GM12878 (cell line): ENCODE measurements around the gene TRPC1. TPM values are rescaled to one million over a fixed set of nuclear protein-coding genes. Genes with fewer than 3 reads are reported as not detected.

Experiments
- ATAC-seq: fragments of 200-7000 bp; cut with Tn5 transposase; 3 replicates; pipeline ENCODE4 v1.9.1; 2020; ENCODE audit warnings: mild to moderate bottlenecking, moderate library complexity
- BruUV-seq: library from RNA; stranded (reverse); fragments of 400-500 nt; replicated peaks from 2 replicates; lab custom pipeline; 2021; lab: Mats Ljungman, UMichigan
- CTCF ChIA-PET: fragments of 300-600 bp; sonication (Branson Sonifier 250); formaldehyde crosslinking; extraction: SDS; loops from one replicate; lab custom pipeline; 2021; ENCODE audit warnings: inconsistent platforms; lab: Yijun Ruan, JAX
- POLR2A ChIA-PET: fragments of 350-600 bp; formaldehyde crosslinking; extraction: SDS; loops from one replicate; lab custom pipeline; 2021; ENCODE audit warnings: inconsistent platforms; lab: Charles Lee
- RAD21 ChIA-PET: fragments of 300-600 bp; sonication (Branson Sonifier 250); formaldehyde crosslinking; loops from one replicate; lab custom pipeline; 2023; ENCODE audit warnings: antibody characterized with exemption; ENCODE audit not compliant: unreplicated experiment; lab: Charles Lee
- SMC1A ChIA-PET: fragments of 300-600 bp; sonication (Branson Sonifier 250); formaldehyde crosslinking; loops from one replicate; lab custom pipeline; 2023; ENCODE audit not compliant: unreplicated experiment, uncharacterized antibody; lab: Charles Lee
- DNase-seq: peaks from one replicate; pipeline ENCODE4 v3.0.0-alpha.2; 2011; ENCODE audit warnings: low read depth, low spot score
- FAIRE-seq: peaks from 3 replicates; lab custom pipeline; 2011; peaks lifted over from hg19 to GRCh38; lab: Jason Lieb, UNC
- H2AFZ ChIP-seq: 2 replicates; pipeline ENCODE4 v1.6.0; 2011; ENCODE audit warnings: low read depth, low read length, control low read depth; ENCODE audit not compliant: control insufficient read depth
- H3K27ac ChIP-seq: 2 replicates; pipeline ENCODE4 v1.5.1; 2011; ENCODE audit warnings: control low read depth; ENCODE audit not compliant: control insufficient read depth, insufficient read depth
- H3K27me3 ChIP-seq, 2 experiments: replicated peaks in 1 of 2; 2 replicates each; pipeline versions ENCODE4 v1.6.0 to v1.6.1; 2011; ENCODE audit warnings: low read length in 1 of 2; ENCODE audit not compliant: control insufficient read depth in 2 of 2, insufficient read depth in 2 of 2
- H3K36me3 ChIP-seq, 2 experiments: 2 replicates each; pipeline ENCODE4 v1.5.1; 2011; ENCODE audit warnings: low read length in 1 of 2; ENCODE audit not compliant: control insufficient read depth in 2 of 2, insufficient read depth in 2 of 2
- H3K4me1 ChIP-seq: 2 replicates; pipeline ENCODE4 v1.6.1; 2011; ENCODE audit warnings: mild to moderate bottlenecking, low read length, moderate library complexity, mixed read lengths; ENCODE audit not compliant: control insufficient read depth, insufficient read depth
- H3K4me2 ChIP-seq: 2 replicates; pipeline ENCODE4 v1.6.0; 2011; ENCODE audit warnings: control low read depth; ENCODE audit not compliant: control insufficient read depth, insufficient read depth
- H3K4me3 ChIP-seq: fragments of 200-600 bp; sonication (generic); 2 replicates; pipeline ENCODE4 v1.5.1; 2016
- H3K79me2 ChIP-seq: 2 replicates; pipeline ENCODE4 v1.6.0; 2011; ENCODE audit warnings: low read length; ENCODE audit not compliant: control insufficient read depth, insufficient read depth
- H3K9ac ChIP-seq: 2 replicates; pipeline ENCODE4 v1.8.0; 2011; ENCODE audit warnings: low read length, control low read depth, mixed read lengths; ENCODE audit not compliant: control insufficient read depth, insufficient read depth
- H3K9me3 ChIP-seq: replicated peaks from 3 replicates; pipeline ENCODE4 v1.5.1; 2011; ENCODE audit warnings: mild to moderate bottlenecking, low read length; ENCODE audit not compliant: control insufficient read depth, insufficient read depth
- H4K20me1 ChIP-seq: 2 replicates; pipeline ENCODE4 v1.6.0; 2011; ENCODE audit not compliant: control insufficient read depth, insufficient read depth
- CBX5 ChIP-seq: sonication (generic); IDR thresholded peaks from 2 replicates; pipeline ENCODE4 v1.6.1; 2016; ENCODE audit warnings: low read depth, moderate library complexity, mild to moderate bottlenecking, inconsistent platforms
- CEBPZ ChIP-seq: fragments of 150-350 bp; IDR thresholded peaks from 2 replicates; pipeline ENCODE4 v1.6.1; 2016; ENCODE audit warnings: low read depth, low read length
- JUND ChIP-seq: IDR thresholded peaks from 2 replicates; pipeline ENCODE4 v1.6.1; 2012; ENCODE audit warnings: low read depth, mild to moderate bottlenecking, low read length, improper control_type of control experiment, moderate library complexity
- MEF2A ChIP-seq: IDR thresholded peaks from 2 replicates; pipeline ENCODE4 v1.6.1; 2011; ENCODE audit warnings: low read depth, mild to moderate bottlenecking, low read length, moderate library complexity; ENCODE audit not compliant: insufficient read depth
- MYC ChIP-seq: IDR thresholded peaks from 2 replicates; pipeline ENCODE4 v1.6.1; 2011; ENCODE audit warnings: mild to moderate bottlenecking, low read length, moderate library complexity, inconsistent platforms; ENCODE audit not compliant: insufficient read depth, insufficient replicate concordance, insufficient read length, severe bottlenecking
- NKRF ChIP-seq: fragments of 450-650 bp; conservative IDR thresholded peaks from 2 replicates; pipeline ENCODE4 v1.6.1; 2017; ENCODE audit warnings: mild to moderate bottlenecking, moderate library complexity
- RAD21 ChIP-seq: IDR thresholded peaks from 2 replicates; pipeline ENCODE4 v1.6.1; 2011; ENCODE audit warnings: mild to moderate bottlenecking, low read depth, low read length, moderate library complexity; ENCODE audit not compliant: insufficient read depth
- SMAD5 ChIP-seq: IDR thresholded peaks from 2 replicates; pipeline ENCODE4 v1.6.1; 2016; ENCODE audit warnings: antibody characterized with exemption, low read depth
- ZNF24 ChIP-seq: fragments of 450-650 bp; IDR thresholded peaks from 2 replicates; pipeline ENCODE4 v1.6.1; 2017; ENCODE audit warnings: antibody characterized with exemption, mild to moderate bottlenecking
- ZNF384 ChIP-seq: IDR thresholded peaks from 2 replicates; pipeline ENCODE4 v1.6.1; 2012; ENCODE audit warnings: low read depth, mild to moderate bottlenecking, low read length, improper control_type of control experiment, borderline replicate concordance
- ZZZ3 ChIP-seq: IDR thresholded peaks from 2 replicates; pipeline ENCODE4 v1.6.1; 2011; ENCODE audit warnings: low read depth; ENCODE audit not compliant: control insufficient read depth, insufficient read length
- WGBS: methylation state at CpG from one replicate; pipeline ENCODE4 v1.1.6; 2016; ENCODE audit warnings: low lambda C conversion rate; ENCODE audit not compliant: insufficient replicate concordance, insufficient coverage; ENCODE audit errors: missing lambda C conversion rate; 5-methylcytosine and 5-hydroxymethylcytosine counted together
- in situ Hi-C: fragments of 300-500 bp; cut with MboI; formaldehyde crosslinking; loops from 9 replicates; pipeline ENCODE4 v1.14.3; 2018; ENCODE audit warnings: mixed read lengths
- intact Hi-C: fragments of 100-400 bp; cut with micrococcal nuclease; formaldehyde crosslinking; loops from one replicate; pipeline ENCODE4 v1.14.2; 2022; ENCODE audit not compliant: unreplicated experiment
- polyA plus RNA-seq, 11 experiments: library from polyadenylated mRNA; depleted of rRNA in 4 of 11; unstranded in 6 of 11; stranded (reverse) in 5 of 11; fragments of >200 nt; fragmentation: Nextera tagmentation in 4 of 11; fragmentation: Illumina TruSeq in 1 of 11; extraction: Ambion mirVana in 4 of 11; extraction: Trizol in 1 of 11; gene quantifications; 1 replicate in 1 of 11; 2 replicates in 10 of 11; pipeline versions ENCODE4 v1.2.1 to v1.2.3, GENCODE V29; 2011 to 2016; ENCODE audit warnings: inconsistent platforms in 2 of 11, missing spikeins in 2 of 11, low read depth in 1 of 11
- total RNA-seq, 4 experiments: library from RNA; depleted of rRNA in 3 of 4; stranded (reverse); fragments of >200 nt in 3 of 4; fragmentation: Illumina TruSeq in 1 of 4; extraction: Trizol in 1 of 4; gene quantifications; 2 replicates each; pipeline versions ENCODE4 v1.2.1 to v1.2.3, GENCODE V29; 2013 to 2021

The TRPC1 gene
- total and polyA plus RNA-seq, 10 of the 15 experiments (the other 5 are each of a cell fraction or from before 2014, with no cell fraction given): 0.05 to 2.9 (median 0.17) TPM

- CTCF ChIA-PET: no interaction called here
- no peak for FAIRE-seq
- in situ Hi-C loops: no loop called here
These were observed 8.2 kb downstream of the TRPC1 start for GRCh38 chr3:142732066-142732465.

GRCh38 chr3:142734834-142735233, 11.0 kb downstream of the TRPC1 start:
- FAIRE-seq (no peak), ATAC-seq (no peak)
- no peak for TF ChIP-seq SMAD5
- no peak for TF ChIP-seq MEF2A
- no peak for TF ChIP-seq NKRF
- TF ChIP-seq CEBPZ: no peak
- no peak for TF ChIP-seq CBX5
- no peak for TF ChIP-seq MYC
- TF ChIP-seq ZNF24: no peak
- no peak for TF ChIP-seq ZNF384
- TF ChIP-seq RAD21: no peak
- TF ChIP-seq JUND: no peak

More at GRCh38 chr3:142732066-142732465, 8.2 kb downstream of the TRPC1 start:
- Histone ChIP-seq H3K9me3 (no peaks in the 10 kb centered on the region), H3K27me3 (no peaks in the 10 kb centered on the region), H3K4me1 (no peaks in the 10 kb centered on the region), H4K20me1 (no peaks in the 10 kb centered on the region), H3K79me2 (no peaks in the 10 kb centered on the region), H3K9ac (no peak overlapping the region), H3K27ac (no peak overlapping the region), H3K36me3 (no peaks in the 10 kb centered on the region), H2AFZ (no peak overlapping the region), H3K4me2 (no peak overlapping the region), H3K4me3 (no peak overlapping the region)
- SMC1A ChIA-PET: no interaction called here
- no TSS peak for BruUV-seq
- POLR2A ChIA-PET: interaction anchor here (0.7 kb wide), 1 partner anchor 20 kb away, joined by 3 read pairs; no protein-coding TSS in a partner anchor
- WGBS: 65% methylated on average over 3 of the region's 3 CpGs
- ATAC-seq (no peak), DNase-seq (no peak)
- RAD21 ChIA-PET: no interaction called here
- intact Hi-C loops: no loop called here
- no peak for TF ChIP-seq ZZZ3

More at GRCh38 chr3:142734834-142735233, 11.0 kb downstream of the TRPC1 start:
- POLR2A ChIA-PET: no interaction called here
- no peak overlapping the region for H3K4me2 ChIP-seq
- H3K36me3 ChIP-seq: no peaks in the 10 kb centered on the region
- CTCF ChIA-PET: no interaction called here
- H3K27me3 ChIP-seq: no peaks in the 10 kb centered on the region
- no peaks in the 10 kb centered on the region for H4K20me1 ChIP-seq
- in situ Hi-C loops: no loop called here
- no peaks in the 10 kb centered on the region for H3K4me1 ChIP-seq
- SMC1A ChIA-PET: no interaction called here
- H2AFZ ChIP-seq: no peak overlapping the region
- BruUV-seq: no TSS peak
- H3K79me2 ChIP-seq: no peaks in the 10 kb centered on the region
- intact Hi-C loops: no loop called here
- no peak overlapping the region for H3K9ac ChIP-seq
- RAD21 ChIA-PET: no interaction called here
- WGBS: 65% methylated on average over 2 of the region's 2 CpGs
- no peaks in the 10 kb centered on the region for H3K9me3 ChIP-seq
- no peak for DNase-seq
- no peak overlapping the region for H3K4me3 ChIP-seq
- no peak overlapping the region for H3K27ac ChIP-seq
